OCI-M2 (cell line): ENCODE results near the gene THAP5.

ENCODE experiments used
- DNase-seq: peaks from one replicate; lab custom pipeline; 2025; ENCODE audit not compliant: unreplicated experiment; lab: John Stamatoyannopoulos, UW

Gene THAP5

GRCh38 chr7:108535744-108536143, 33.8 kb downstream of the THAP5 start:
- DNase-seq: no peak

- no peak for DNase-seq
These were observed 34.2 kb downstream of the THAP5 start for GRCh38 chr7:108535257-108535656.

GRCh38 chr7:108533712-108534111, 35.8 kb downstream of the THAP5 start:
- no peak for DNase-seq

DNA sequence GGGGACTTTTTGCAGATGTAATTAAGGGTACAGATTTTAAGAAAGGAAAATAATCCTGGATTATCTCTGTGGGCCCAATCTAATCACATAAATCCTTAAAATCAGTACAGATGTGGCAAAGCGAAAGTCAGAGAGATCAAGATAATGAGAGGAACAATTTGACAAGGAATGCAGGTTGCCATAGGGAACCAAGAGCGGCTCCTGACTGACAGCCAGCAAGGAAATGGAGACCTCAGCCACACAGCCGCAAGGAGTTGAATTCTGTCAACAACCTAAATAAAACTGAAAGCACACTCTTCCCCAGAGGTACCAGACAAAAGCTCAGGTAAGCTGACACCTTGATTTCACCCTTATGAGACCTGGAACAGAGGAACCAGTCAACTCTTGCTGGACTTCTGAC, 40.2 kb downstream of the THAP5 start:
- no peak for DNase-seq

- DNase-seq: no peak
These were observed 41.3 kb downstream of the THAP5 start for GRCh38 chr7:108528183-108528712.

- no peak for DNase-seq
These were observed 42.8 kb downstream of the THAP5 start for GRCh38 chr7:108526768-108527017.

- peak; percentile 93 for DNase-seq
These were observed 43.3 kb downstream of the THAP5 start, which contains the start of gene PNPLA8 for GRCh38 chr7:108525985-108526767. Gene PNPLA8 (minus strand): TSS chr7:108526135. CDS start chr7:108515491, 10,644 bp downstream.

DNA sequence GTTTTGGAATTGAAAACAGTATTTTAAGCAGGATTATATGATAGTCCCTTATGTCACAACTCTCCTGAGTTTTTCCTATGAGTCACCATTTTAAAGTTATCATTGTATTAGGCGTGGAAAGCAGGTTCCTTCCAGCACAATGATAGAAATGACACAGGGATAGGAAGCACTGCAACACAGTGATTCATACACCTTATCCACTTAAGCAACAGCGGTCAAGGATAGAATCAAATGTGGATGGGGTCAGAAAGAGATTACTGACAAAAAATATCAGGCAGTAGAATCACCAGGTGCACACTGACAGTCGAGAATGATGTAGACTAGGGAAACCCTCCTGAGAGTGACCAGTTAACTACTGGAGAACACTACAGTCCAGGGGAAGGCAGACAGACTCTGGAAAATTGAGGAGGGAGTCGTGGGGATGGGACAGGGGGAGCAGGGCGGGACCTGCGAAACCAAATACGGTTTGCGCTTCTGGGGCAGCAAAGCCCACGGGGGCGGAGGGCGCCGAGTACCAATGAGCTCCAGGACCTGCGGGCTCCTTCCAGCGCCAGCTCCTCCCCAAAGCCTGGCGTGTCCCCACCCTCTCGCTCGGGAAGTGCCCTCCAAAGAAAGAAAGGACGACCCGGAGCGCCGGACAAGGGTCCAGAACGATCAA, 44.0 kb downstream of the THAP5 start:
- no peak for DNase-seq

DNA sequence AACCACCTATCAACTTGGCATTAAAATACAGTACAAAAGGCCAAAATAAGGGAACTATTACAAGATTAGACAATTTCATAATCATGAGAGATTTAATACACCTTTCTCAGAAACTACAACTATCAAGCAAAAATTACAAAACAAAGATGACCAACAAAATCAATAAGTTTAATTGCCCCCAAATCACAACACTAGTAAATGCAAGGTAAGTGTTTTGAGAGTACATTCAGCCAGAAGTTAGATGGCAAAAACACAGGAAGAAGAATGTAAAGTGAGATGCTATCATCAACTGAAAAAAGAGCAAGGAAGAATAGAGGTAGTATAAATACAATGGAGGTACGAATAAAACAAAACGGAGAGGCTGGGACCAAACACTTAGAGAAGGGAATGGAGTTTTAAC, 46.7 kb downstream of the THAP5 start:
- DNase-seq: no peak

DNA sequence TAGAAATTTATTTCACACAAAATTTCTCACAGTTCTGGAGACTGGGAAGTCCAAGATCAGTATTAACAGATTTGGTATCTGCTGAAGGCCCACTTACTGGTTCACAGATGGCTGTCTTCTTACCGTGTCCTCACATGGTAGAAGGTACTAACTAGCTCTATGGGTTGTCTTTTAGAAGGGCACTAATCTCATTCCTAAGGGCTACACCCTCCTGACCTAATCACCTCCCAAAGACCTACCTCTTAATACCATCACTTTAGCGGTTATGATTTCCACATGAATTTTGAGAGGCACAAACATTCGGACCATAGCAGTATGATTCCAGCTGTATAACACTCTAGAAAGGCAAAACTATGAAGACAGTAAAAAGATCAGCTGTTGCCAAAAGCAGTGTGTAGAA, 51.6 kb downstream of the THAP5 start:
- DNase-seq: no peak

DNA sequence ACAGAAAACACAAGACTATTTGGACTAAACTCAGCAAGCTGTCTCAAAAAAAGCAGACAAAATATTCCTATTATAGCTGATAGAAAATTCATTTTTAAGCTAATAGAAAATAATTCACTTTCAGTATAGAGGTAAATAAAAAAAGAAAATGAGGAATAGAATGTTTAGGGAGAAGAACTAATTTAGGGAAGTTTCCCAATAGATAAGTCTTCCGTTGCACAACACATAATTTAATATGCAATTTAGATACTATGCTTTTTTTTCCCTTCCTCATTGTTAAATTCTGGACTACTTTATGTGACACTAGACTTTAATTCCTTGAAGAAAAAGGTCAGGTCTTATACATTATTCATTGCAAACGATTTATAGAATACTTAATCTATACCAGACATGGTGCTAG, 53.9 kb downstream of the THAP5 start:
- DNase-seq: no peak

DNA sequence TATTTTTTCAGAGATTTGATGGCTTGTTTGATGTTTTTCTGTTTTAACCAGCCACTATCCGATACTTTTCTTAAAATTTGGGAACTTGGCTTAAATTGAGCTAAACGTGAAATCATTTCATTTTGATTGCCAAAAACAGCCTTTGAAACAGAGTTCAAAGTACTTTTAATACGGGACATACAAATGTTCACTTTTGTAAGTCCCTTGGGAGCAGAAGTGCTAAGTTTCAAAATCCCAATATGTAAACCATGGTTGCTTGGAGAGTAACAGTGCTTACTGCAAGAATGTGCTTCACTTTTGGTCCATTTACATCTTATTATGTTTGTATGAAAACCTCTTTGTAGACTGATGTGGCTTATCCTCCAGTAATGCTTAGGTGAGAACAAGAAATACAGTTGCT, 54.5 kb downstream of the THAP5 start:
- DNase-seq: no peak
